Measurements from ENCODE around the gene PLVAP.

The PLVAP gene

GRCh38 chr19:17406887-17407196, 29.7 kb upstream of the PLVAP start:
- peak overlapping the region; percentile 49 for H3K9ac ChIP-seq (ENCODE audit: low read length)
- peak overlapping the region; percentile 53 for H3K4me3 ChIP-seq (ENCODE audit: insufficient read depth, low read length, poor library complexity, severe bottlenecking)
- peaks cover 8% of the 10 kb centered on the region; the same call in 1 of the 2 replicates for H3K79me2 ChIP-seq (ENCODE audit: insufficient read depth, low read length)

GRCh38 chr19:17406046-17406886, 29.1 kb upstream of the PLVAP start:
- Histone ChIP-seq H2AFZ (ENCODE audit: low read depth, low read length, severe bottlenecking) (peak overlapping the region; percentile 45), H3K4me2 (ENCODE audit: low read depth, low read length, poor library complexity, severe bottlenecking) (peak overlapping the region; percentile 63), H3F3A (ENCODE audit: insufficient read depth) (peaks cover 7% of the 10 kb centered on the region; the same call in 1 of the 2 replicates), H3K36me3 (ENCODE audit: low read length) (no peaks in the 10 kb centered on the region), H3K27ac (ENCODE audit: low read depth, low read length) (peak overlapping the region; percentile 69), H4K20me1 (ENCODE audit: low read depth, low read length) (no peaks in the 10 kb centered on the region), H3K79me2 (ENCODE audit: insufficient read depth, low read length) (peaks cover 8% of the 10 kb centered on the region; the same call in 1 of the 2 replicates), H3K9ac (ENCODE audit: low read length) (peak overlapping the region; percentile 49), H3K4me3 (ENCODE audit: insufficient read depth, low read length, poor library complexity, severe bottlenecking) (peak overlapping the region; percentile 53), H3K27me3 (ENCODE audit: low read length) (no peaks in the 10 kb centered on the region), H3K9me3 (ENCODE audit: insufficient read depth, low read length) (no peaks in the 10 kb centered on the region), H3K9me2 (replicated peaks; ENCODE audit: insufficient read depth, low read length) (no peaks in the 10 kb centered on the region)
- TF ChIP-seq EZH2phosphoT487 (conservative IDR thresholded peaks at IDR 0.05; ENCODE audit: low read length) (no peak), CTCF (IDR thresholded peaks at IDR 0.05; ENCODE audit: insufficient read depth, low read length, poor library complexity, severe bottlenecking) (no peak)

More at GRCh38 chr19:17406887-17407196, 29.7 kb upstream of the PLVAP start:
- peaks cover 7% of the 10 kb centered on the region; the same call in 1 of the 2 replicates for H3F3A ChIP-seq (ENCODE audit: insufficient read depth)
- H3K9me2 ChIP-seq (replicated peaks; ENCODE audit: insufficient read depth, low read length): no peaks in the 10 kb centered on the region
- peak overlapping the region; percentile 69 for H3K27ac ChIP-seq (ENCODE audit: low read depth, low read length)
- H3K9me3 ChIP-seq (ENCODE audit: insufficient read depth, low read length): no peaks in the 10 kb centered on the region
- H3K36me3 ChIP-seq (ENCODE audit: low read length): no peaks in the 10 kb centered on the region
- TF ChIP-seq CTCF (IDR thresholded peaks at IDR 0.05; ENCODE audit: insufficient read depth, low read length, poor library complexity, severe bottlenecking) (no peak), EZH2phosphoT487 (conservative IDR thresholded peaks at IDR 0.05; ENCODE audit: low read length) (no peak)
- H4K20me1 ChIP-seq (ENCODE audit: low read depth, low read length): no peaks in the 10 kb centered on the region
- no peak overlapping the region for H2AFZ ChIP-seq (ENCODE audit: low read depth, low read length, severe bottlenecking)
- no peaks in the 10 kb centered on the region for H3K27me3 ChIP-seq (ENCODE audit: low read length)
- peak overlapping the region; percentile 63 for H3K4me2 ChIP-seq (ENCODE audit: low read depth, low read length, poor library complexity, severe bottlenecking)

- Histone ChIP-seq H2AFZ (ENCODE audit: low read depth, low read length, severe bottlenecking) (peak within 1 kb of the TSS; percentile 45), H3K9ac (ENCODE audit: low read length) (peak within 1 kb of the TSS; percentile 49), H3K79me2 (ENCODE audit: insufficient read depth, low read length) (peaks cover 8% of the 10 kb centered on the region; the same call in 1 of the 2 replicates), H3F3A (ENCODE audit: insufficient read depth) (peaks cover 7% of the 10 kb centered on the region; the same call in 1 of the 2 replicates), H3K36me3 (ENCODE audit: low read length) (no peaks in the 10 kb centered on the region), H3K27ac (ENCODE audit: low read depth, low read length) (peak within 1 kb of the TSS; percentile 69), H3K9me3 (ENCODE audit: insufficient read depth, low read length) (no peaks in the 10 kb centered on the region), H3K4me2 (ENCODE audit: low read depth, low read length, poor library complexity, severe bottlenecking) (peak within 1 kb of the TSS; percentile 63), H3K4me3 (ENCODE audit: insufficient read depth, low read length, poor library complexity, severe bottlenecking) (peak within 1 kb of the TSS; percentile 53), H3K27me3 (ENCODE audit: low read length) (no peaks in the 10 kb centered on the region), H4K20me1 (ENCODE audit: low read depth, low read length) (no peaks in the 10 kb centered on the region), H3K9me2 (replicated peaks; ENCODE audit: insufficient read depth, low read length) (no peaks in the 10 kb centered on the region)
- no peak for TF ChIP-seq CTCF (IDR thresholded peaks at IDR 0.05; ENCODE audit: insufficient read depth, low read length, poor library complexity, severe bottlenecking)
- no peak for TF ChIP-seq EZH2phosphoT487 (conservative IDR thresholded peaks at IDR 0.05; ENCODE audit: low read length)
Observed at GRCh38 chr19:17405250-17406045, 28.3 kb upstream of the PLVAP start, which contains the start of gene BST2. TSS of gene BST2 (minus strand) at chr19:17405630. CDS start at chr19:17405575, 55 bp downstream.
